Liver (tissue), 9 donors: ENCODE data around the gene CHRDL2. TPM values are rescaled to one million over a fixed set of nuclear protein-coding genes. Genes with fewer than 3 reads are reported as not detected.
A peak's percentile ranks its signal among the peaks of the same experiment; 100 is the strongest.

Experiments
- DNase-seq: peaks from one replicate; pipeline ENCODE4 v3.0.0-alpha.2; 2017; ENCODE audit warnings: low spot score
- H3K27ac ChIP-seq, 2 donors: one replicate each; pipeline ENCODE4 v1.7.0; 2013; ENCODE audit warnings: inconsistent platforms in 2 of 2, low read length in 2 of 2, control low read depth in 1 of 2, low read depth in 1 of 2, mild to moderate bottlenecking in 1 of 2
- H3K27me3 ChIP-seq, 4 donors: one replicate each; pipeline versions ENCODE4 v1.6.1 to v1.7.0; 2013; ENCODE audit warnings: low read length in 3 of 4, inconsistent platforms in 1 of 4, mild to moderate bottlenecking in 1 of 4, moderate library complexity in 1 of 4; ENCODE audit not compliant: control insufficient read depth in 4 of 4, insufficient read depth in 4 of 4
- H3K36me3 ChIP-seq, 4 donors: one replicate each; pipeline versions ENCODE4 v1.6.1 to v1.7.0; 2013; ENCODE audit warnings: low read length in 3 of 4, mild to moderate bottlenecking in 3 of 4, low read depth in 1 of 4, moderate library complexity in 1 of 4; ENCODE audit not compliant: control insufficient read depth in 4 of 4, insufficient read depth in 3 of 4
- H3K4me1 ChIP-seq, 4 donors: one replicate each; pipeline versions ENCODE4 v1.6.1 to v1.7.0; 2013; ENCODE audit warnings: low read length in 3 of 4, mild to moderate bottlenecking in 3 of 4, moderate library complexity in 1 of 4; ENCODE audit not compliant: control insufficient read depth in 4 of 4, insufficient read depth in 4 of 4
- H3K4me3 ChIP-seq, 3 donors: one replicate each; pipeline versions ENCODE4 v1.6.1 to v1.7.0; 2013; ENCODE audit warnings: low read length in 3 of 3, control low read depth in 1 of 3, low read depth in 1 of 3, mild to moderate bottlenecking in 1 of 3
- H3K9ac ChIP-seq, 2 donors: one replicate each; pipeline ENCODE4 v1.7.0; 2013; ENCODE audit warnings: low read length in 2 of 2, mild to moderate bottlenecking in 2 of 2, moderate library complexity in 2 of 2, control low read depth in 1 of 2, low read depth in 1 of 2
- H3K9me3 ChIP-seq, 4 donors: one replicate each; pipeline versions ENCODE4 v1.6.1 to v1.7.0; 2013; ENCODE audit warnings: low read length in 3 of 4; ENCODE audit not compliant: control insufficient read depth in 4 of 4
- EGR1 ChIP-seq, 2 donors: IDR thresholded peaks; 2 replicates each; pipeline ENCODE4 v1.6.1; 2016 to 2018; ENCODE audit warnings: antibody characterized with exemption in 2 of 2, low read depth in 2 of 2
- FOXA1 ChIP-seq: IDR thresholded peaks from 2 replicates; pipeline ENCODE4 v1.6.1; 2016; ENCODE audit warnings: antibody characterized with exemption
- GABPA ChIP-seq, 2 donors: IDR thresholded peaks in 1 of 2; conservative IDR thresholded peaks in 1 of 2; 2 replicates each; pipeline ENCODE4 v1.6.1; 2016; ENCODE audit warnings: antibody characterized with exemption in 2 of 2, mild to moderate bottlenecking in 1 of 2, moderate library complexity in 1 of 2
- HNF4A ChIP-seq, 2 donors: conservative IDR thresholded peaks; 2 replicates each; pipeline ENCODE4 v1.6.1; 2016; ENCODE audit warnings: antibody characterized with exemption in 2 of 2, mild to moderate bottlenecking in 2 of 2
- HNF4G ChIP-seq: IDR thresholded peaks from 2 replicates; pipeline ENCODE4 v1.6.1; 2016; ENCODE audit warnings: antibody characterized with exemption
- NR2F2 ChIP-seq: IDR thresholded peaks from 2 replicates; pipeline ENCODE4 v1.6.1; 2016; ENCODE audit warnings: antibody characterized with exemption
- RAD21 ChIP-seq, 2 donors: IDR thresholded peaks; 2 replicates each; pipeline ENCODE4 v1.6.1; 2016; ENCODE audit warnings: antibody characterized with exemption in 2 of 2, mild to moderate bottlenecking in 2 of 2
- RXRA ChIP-seq, 2 donors: IDR thresholded peaks; 2 replicates each; pipeline ENCODE4 v1.6.1; 2017 to 2018; ENCODE audit warnings: antibody characterized with exemption in 2 of 2, mild to moderate bottlenecking in 1 of 2
- SP1 ChIP-seq: IDR thresholded peaks from 2 replicates; pipeline ENCODE4 v1.6.1; 2018; ENCODE audit warnings: antibody characterized with exemption, mild to moderate bottlenecking
- TAF1 ChIP-seq: conservative IDR thresholded peaks from 2 replicates; pipeline ENCODE4 v1.6.1; 2016; ENCODE audit warnings: antibody characterized with exemption, mild to moderate bottlenecking
- WGBS: extraction: QIAGEN DNeasy Blood & Tissue Kit; methylation state at CpG from one replicate; pipeline ENCODE4 v1.1.7; 2013; 5-methylcytosine and 5-hydroxymethylcytosine counted together
- polyA plus RNA-seq, 2 donors: library from polyadenylated mRNA; stranded (reverse) in 1 of 2; unstranded in 1 of 2; fragments of 200-250 nt in 1 of 2; fragments of >200 nt in 1 of 2; fragmentation: Nextera tagmentation in 1 of 2; extraction: Ambion mirVana in 1 of 2; gene quantifications; one replicate each; pipeline versions ENCODE4 v1.2.1 to v1.2.3, GENCODE V29; 2013 to 2015
- total RNA-seq, 2 donors: library from RNA; depleted of rRNA; stranded (reverse); fragments of >200 nt; gene quantifications; one replicate each; pipeline ENCODE4 v1.2.3, GENCODE V29; 2014
- TF ChIP-seq, protein P1 (sequence below): IDR thresholded peaks from 2 replicates; pipeline ENCODE4 v1.6.1; 2016; ENCODE audit warnings: antibody characterized with exemption, mild to moderate bottlenecking
- TF ChIP-seq, protein P2 (sequence below): IDR thresholded peaks from 2 replicates; pipeline ENCODE4 v1.6.1; 2016; ENCODE audit warnings: antibody characterized with exemption
- TF ChIP-seq, protein P3 (sequence below): IDR thresholded peaks from 2 replicates; pipeline ENCODE4 v1.6.1; 2016; ENCODE audit warnings: antibody characterized with exemption
- TF ChIP-seq, protein P4 (sequence below): fragments of 150-350 bp; IDR thresholded peaks from 2 replicates; pipeline ENCODE4 v1.5.1; 2017; ENCODE audit warnings: improper control_type of control experiment, low read depth, low read length; ENCODE audit not compliant: missing input control
- donor health status: healthy.
- donor health status: healthy.
- donor health status: healthy.
- donor health status: healthy.
- donor health status: healthy.

The CHRDL2 gene
- total and polyA plus RNA-seq, 4 donors, result 1.8 to 19.0 (median 15.8) TPM; not detected in 1

DNA sequence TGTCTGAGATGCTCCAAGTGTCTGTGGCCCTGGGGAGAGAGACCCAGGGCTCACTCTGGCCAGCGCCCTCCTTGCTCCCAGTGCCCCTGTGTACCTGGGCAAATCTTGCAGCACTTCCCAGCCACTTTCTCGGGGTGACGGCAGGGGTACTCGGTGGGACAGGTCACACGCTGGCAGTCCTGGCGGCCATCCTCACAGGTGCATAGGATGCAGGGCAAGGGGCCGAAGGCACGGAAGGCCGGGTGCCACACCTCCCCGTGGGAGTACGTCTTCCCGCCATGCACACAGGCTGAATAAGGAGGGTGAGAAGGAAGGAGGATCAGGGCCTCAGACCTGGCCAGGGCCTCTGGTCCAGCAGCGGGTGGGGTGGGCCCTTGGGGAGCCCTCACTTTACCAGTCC, 28.0 kb downstream of the CHRDL2 start:
- no peaks in the 10 kb centered on the region for H3K36me3 ChIP-seq
- H3K9me3 ChIP-seq, result no peaks in the 10 kb centered on the region
- H3K27me3 ChIP-seq, result no peaks in the 10 kb centered on the region
- H3K27ac ChIP-seq, result no peak overlapping the region
- WGBS, result 96% methylated on average over 13 of the region's 13 CpGs
- H3K4me3 ChIP-seq, result no peak overlapping the region
- no peak for DNase-seq
- H3K9ac ChIP-seq, result no peak overlapping the region
- TF ChIP-seq NR2F2 (no peak), TAF1 (no peak), EGR1 (IDR thresholded peaks at IDR 0.05; ENCODE audit: low read depth in 2 of 2) (no peak), RXRA (IDR thresholded peaks at IDR 0.05) (no peak), HNF4G (no peak)
- TF ChIP-seq, protein P1, sequence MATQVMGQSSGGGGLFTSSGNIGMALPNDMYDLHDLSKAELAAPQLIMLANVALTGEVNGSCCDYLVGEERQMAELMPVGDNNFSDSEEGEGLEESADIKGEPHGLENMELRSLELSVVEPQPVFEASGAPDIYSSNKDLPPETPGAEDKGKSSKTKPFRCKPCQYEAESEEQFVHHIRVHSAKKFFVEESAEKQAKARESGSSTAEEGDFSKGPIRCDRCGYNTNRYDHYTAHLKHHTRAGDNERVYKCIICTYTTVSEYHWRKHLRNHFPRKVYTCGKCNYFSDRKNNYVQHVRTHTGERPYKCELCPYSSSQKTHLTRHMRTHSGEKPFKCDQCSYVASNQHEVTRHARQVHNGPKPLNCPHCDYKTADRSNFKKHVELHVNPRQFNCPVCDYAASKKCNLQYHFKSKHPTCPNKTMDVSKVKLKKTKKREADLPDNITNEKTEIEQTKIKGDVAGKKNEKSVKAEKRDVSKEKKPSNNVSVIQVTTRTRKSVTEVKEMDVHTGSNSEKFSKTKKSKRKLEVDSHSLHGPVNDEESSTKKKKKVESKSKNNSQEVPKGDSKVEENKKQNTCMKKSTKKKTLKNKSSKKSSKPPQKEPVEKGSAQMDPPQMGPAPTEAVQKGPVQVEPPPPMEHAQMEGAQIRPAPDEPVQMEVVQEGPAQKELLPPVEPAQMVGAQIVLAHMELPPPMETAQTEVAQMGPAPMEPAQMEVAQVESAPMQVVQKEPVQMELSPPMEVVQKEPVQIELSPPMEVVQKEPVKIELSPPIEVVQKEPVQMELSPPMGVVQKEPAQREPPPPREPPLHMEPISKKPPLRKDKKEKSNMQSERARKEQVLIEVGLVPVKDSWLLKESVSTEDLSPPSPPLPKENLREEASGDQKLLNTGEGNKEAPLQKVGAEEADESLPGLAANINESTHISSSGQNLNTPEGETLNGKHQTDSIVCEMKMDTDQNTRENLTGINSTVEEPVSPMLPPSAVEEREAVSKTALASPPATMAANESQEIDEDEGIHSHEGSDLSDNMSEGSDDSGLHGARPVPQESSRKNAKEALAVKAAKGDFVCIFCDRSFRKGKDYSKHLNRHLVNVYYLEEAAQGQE, result no peak
- peaks cover 0 to 11% (median under 1%) of the 10 kb centered on the region in 4 donors for H3K4me1 ChIP-seq

DNA sequence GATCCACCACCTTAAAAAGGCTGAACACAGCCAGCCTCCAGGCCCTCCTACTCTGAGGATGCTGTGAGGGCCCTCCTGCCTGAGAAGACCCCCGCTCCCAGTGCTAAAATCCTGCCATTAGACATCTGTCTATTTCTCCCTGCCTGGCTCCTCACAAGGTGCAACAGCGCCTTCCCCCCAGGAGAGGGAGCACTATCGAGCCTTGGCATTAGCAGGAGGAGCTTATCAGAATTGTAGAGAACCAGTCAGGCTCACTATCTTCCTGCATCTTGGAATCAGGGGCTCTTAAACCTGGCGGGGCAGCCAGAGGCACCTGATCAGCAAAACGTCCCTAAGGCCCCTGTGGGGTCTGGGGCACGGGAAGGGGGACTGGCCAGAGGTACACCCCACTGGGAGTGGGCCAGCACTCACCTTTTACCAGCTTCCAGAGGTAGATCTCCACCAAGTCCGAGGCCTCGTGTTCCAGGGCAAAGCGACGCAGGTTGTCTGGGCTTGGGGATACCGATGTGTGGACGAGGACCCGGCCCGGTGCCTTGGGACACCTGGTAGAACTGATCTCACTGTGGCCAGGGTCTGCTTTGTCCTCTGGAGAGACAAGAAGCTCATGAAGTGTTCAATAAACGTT, 28.7 kb downstream of the CHRDL2 start:
- WGBS, result 52% methylated on average over 15 of the region's 15 CpGs
- Histone ChIP-seq H3K27me3 (no peaks in the 10 kb centered on the region), H3K9ac (no peak overlapping the region), H3K36me3 (no peaks in the 10 kb centered on the region), H3K4me1 (peaks cover 0 to 11% (median 5%) of the 10 kb centered on the region in 4 donors), H3K9me3 (no peaks in the 10 kb centered on the region), H3K27ac (no peak overlapping the region), H3K4me3 (no peak overlapping the region)
- DNase-seq, result peak; percentile 65
- TF ChIP-seq TAF1 (no peak), RAD21 (IDR thresholded peaks at IDR 0.05) (peak; percentile 78 to 90), HNF4A (conservative IDR thresholded peaks at IDR 0.05) (no peak), FOXA1 (no peak), SP1 (no peak), EGR1 (IDR thresholded peaks at IDR 0.05; ENCODE audit: low read depth in 2 of 2) (no peak), GABPA (IDR thresholded peaks at IDR 0.05 in 1 of 2, conservative IDR thresholded peaks at IDR 0.05 in 1 of 2) (no peak)
- TF ChIP-seq, protein P1, result no peak
- TF ChIP-seq, protein P2, sequence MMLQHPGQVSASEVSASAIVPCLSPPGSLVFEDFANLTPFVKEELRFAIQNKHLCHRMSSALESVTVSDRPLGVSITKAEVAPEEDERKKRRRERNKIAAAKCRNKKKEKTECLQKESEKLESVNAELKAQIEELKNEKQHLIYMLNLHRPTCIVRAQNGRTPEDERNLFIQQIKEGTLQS, result no peak
- TF ChIP-seq, protein P3, sequence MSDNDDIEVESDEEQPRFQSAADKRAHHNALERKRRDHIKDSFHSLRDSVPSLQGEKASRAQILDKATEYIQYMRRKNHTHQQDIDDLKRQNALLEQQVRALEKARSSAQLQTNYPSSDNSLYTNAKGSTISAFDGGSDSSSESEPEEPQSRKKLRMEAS, result no peak
- TF ChIP-seq, protein P4, sequence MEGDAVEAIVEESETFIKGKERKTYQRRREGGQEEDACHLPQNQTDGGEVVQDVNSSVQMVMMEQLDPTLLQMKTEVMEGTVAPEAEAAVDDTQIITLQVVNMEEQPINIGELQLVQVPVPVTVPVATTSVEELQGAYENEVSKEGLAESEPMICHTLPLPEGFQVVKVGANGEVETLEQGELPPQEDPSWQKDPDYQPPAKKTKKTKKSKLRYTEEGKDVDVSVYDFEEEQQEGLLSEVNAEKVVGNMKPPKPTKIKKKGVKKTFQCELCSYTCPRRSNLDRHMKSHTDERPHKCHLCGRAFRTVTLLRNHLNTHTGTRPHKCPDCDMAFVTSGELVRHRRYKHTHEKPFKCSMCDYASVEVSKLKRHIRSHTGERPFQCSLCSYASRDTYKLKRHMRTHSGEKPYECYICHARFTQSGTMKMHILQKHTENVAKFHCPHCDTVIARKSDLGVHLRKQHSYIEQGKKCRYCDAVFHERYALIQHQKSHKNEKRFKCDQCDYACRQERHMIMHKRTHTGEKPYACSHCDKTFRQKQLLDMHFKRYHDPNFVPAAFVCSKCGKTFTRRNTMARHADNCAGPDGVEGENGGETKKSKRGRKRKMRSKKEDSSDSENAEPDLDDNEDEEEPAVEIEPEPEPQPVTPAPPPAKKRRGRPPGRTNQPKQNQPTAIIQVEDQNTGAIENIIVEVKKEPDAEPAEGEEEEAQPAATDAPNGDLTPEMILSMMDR, result peak; percentile 89
